Stimulated activated naive CD4-positive, alpha-beta T cell (primary cell): ENCODE data around the gene SUOX.
A peak's percentile ranks its signal among the peaks of the same experiment; 100 is the strongest.
"Not testable (repeated sequence)": the region's sequence is repeated elsewhere in the genome, so short reads cannot be mapped to it uniquely, and the experiment has no call there.

Experiments used
- DNase-seq, 6 experiments: peaks; one replicate each; lab custom pipeline; 2025; lab: John Stamatoyannopoulos, UW

Gene SUOX

DNA sequence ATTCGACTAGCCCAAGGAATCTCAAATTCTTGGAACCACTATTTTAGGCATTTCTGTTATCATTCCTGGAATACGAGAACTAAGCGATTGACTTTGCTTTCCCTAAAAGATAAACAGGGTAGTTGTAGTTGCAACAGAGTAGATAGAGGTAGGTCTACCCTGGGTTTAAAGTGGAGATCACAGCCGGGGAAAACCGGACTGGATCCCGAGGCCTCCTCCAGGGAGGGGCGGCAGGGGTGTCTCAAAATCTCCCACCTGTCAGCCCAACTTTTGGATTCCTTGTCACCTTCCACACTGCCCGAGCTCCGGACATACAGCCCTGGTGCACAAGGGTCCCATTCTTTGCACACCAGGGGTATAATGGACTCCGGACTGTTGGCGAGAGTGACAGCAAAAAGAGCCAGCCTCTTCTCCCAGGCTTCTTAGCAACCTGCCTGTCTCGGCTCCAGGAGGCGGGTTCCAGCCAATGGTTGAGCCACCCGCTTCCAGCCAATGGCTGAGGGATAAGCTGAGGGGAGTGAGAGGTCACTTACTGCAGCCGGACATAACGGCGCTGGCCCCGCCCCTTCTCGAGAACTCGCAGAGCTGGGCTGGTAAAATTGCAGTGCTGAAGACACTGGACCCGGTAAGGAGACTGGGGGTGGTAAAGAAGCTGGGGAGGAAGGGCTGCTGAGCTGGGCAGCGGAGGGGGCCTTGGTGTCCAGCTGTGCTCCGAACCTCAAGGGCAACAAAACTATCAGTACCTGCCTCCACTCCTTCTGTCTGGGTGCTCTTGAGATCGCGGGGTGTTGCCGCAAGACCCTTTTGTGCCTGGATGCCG is at the start of gene SUOX:
TSS of gene SUOX (plus strand) at position 562 of the 820 bp plus-strand sequence. CDS start 4,946 bp downstream, outside the sequence.
- peak in 3 of 6 experiments; percentile 8 to 24 (median 17) for DNase-seq

DNA sequence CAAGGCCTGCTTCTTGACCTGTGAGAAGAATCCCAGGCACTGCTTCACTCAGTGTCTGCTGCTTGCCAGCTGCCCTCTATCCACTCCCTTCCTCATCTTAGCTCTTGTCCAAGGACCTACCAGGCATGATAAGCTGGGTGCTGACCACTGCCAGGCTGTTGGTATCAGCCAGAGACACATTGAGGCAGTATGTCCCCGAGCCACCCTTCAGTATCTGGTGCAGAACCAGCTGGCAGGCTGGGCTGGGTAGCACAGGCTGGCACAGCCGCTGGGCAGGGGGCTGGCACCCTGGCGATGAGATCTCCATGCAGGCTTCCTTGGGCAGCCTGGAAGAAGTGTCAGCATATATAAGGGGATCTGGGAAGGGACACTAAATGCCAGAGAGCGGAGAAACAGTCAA is 41.7 kb upstream of the SUOX start:
- peak in 1 of 6 experiments; percentile 47 for DNase-seq

GRCh38 chr12:55955800-55956508 is 41.1 kb upstream of the SUOX start:
- peak in 5 of 6 experiments; percentile 10 to 47 (median 29) for DNase-seq

DNA sequence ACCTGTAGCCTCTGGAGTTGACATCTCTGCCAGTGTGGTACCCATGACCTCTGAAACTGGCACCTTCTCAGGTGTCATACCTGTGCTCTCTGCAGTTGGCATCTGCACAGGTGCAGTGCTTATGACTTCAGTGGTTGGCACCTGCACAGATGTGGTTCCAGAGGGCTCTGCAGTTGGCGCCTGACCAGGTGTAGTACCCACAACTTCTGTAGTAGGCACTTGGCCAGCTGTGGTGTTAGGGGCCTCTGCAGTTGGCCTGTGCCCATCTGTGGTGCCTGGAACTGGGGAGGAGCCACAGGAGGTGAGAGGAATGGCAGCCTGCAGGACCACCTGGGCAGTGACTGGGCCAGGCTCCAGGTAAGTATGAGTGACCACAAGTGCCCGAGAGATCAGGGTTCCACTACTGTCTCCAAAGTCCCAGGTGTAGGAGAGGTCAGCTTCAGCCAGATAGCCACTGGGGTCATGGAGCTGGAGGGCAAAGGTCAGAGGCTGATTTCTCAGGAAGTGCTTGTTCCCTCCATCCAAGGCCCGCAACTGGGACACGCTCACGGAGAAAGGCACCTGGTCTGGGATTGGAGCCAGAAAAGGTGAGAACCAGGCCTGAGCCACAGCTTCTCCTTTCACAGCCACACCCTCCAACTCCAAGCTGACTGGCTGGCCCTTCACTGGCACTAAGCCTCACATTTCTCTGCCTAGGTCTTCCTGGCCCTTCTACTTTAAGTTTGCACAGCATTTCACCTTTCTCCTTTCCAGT is 39.8 kb upstream of the SUOX start:
- peak in 1 of 6 experiments; percentile 19 for DNase-seq

DNA sequence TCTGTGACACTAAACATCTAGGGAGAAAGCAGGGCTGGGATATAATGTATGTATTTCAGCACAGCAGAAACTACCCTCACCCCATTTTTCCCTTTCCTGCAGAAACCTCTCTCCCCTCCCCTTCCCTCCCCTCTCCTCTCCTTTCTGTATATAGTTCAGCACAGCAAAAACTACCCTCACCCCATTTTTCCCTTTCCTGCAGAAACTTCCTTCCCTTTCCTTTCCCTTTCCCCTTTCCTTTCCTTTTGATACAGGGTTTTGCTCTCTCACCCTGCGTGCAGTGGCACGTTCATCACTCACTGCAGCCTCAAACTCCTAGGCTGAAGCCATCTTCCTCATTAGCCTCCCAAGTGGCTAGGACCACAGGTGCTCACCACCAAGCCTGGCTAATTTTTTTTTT is 33.3 kb upstream of the SUOX start:
- DNase-seq, result no peak

DNA sequence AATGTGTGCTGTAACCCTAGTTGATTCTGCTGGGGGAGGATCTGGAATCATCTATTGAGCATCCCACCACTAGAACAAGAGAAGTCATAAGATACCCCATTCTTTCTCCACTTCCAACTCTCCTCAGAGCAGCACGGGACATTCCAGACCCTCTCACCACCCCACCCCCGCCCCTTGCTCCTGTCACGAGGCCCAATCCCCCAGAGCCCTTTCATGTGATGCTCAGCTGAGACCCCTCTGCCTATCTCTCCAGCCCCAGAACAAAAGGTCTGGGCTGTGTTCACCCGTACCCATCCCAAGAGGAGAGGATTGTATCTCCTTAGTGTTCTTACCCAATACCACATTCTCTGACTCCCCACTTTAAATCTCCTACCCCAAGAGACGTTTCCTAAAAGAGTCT is 31.8 kb upstream of the SUOX start:
- no peak for DNase-seq

DNA sequence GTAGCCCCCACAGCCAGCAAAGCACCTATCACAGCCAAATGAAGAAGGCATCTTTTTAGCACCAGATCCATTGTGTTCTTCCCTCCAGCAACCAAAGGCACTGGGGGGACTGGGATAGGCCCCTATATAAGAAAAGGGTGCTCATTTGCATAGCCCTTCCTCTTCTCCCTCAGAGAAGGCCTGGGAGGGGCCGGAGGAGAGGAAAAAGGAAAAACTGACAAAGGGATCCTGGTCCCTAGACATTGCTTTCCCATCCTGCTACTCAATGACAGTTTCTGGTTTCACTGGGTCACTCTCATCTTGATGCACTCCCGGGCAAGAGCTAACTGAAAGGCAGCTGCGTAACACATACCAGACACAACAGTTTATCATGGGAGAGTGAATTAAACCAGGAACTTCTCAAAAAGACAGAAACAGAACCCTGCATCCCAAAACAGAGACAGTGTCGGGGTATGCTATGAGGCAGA is 31.1 kb upstream of the SUOX start, which contains the start of gene PMEL:
TSS of gene PMEL (minus strand) at position 102 of the 467 bp plus-strand sequence. CDS start at position 71, 31 bp downstream.
- no peak for DNase-seq

- DNase-seq, result peak; percentile 69 to 87 (median 78)
These were observed 30.4 kb upstream of the SUOX start, which contains the start of gene CDK2 for GRCh38 chr12:55966408-55967281. Gene CDK2 (plus strand): TSS chr12:55966830. CDS start chr12:55967009, 179 bp downstream.

- no peak for DNase-seq
These were observed 27.7 kb upstream of the SUOX start for GRCh38 chr12:55969356-55969755.

DNA sequence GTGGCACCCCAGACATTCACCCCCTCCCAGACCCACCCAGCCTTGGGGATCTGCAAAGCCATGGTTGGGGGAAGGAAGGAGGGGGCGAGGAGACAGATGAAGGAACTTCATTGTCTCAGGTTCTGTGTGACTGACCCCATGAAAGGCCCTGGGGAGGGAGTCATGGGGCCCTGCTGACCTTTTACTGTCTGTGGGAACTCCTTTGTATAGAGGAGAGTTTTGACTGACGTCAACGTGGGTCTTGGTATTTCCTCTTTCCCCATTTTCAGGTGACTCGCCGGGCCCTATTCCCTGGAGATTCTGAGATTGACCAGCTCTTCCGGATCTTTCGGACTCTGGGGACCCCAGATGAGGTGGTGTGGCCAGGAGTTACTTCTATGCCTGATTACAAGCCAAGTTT is 26.3 kb upstream of the SUOX start:
- no peak for DNase-seq

DNA sequence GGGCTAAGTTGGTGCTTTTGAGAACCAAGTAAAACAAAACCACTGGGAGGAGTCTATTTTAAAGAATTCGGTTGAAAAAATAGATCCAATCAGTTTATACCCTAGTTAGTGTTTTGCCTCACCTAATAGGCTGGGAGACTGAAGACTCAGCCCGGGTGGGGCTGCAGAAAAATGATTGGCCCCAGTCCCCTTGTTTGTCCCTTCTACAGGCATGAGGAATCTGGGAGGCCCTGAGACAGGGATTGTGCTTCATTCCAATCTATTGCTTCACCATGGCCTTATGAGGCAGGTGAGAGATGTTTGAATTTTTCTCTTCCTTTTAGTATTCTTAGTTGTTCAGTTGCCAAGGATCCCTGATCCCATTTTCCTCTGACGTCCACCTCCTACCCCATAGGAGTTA is 25.0 kb upstream of the SUOX start:
- DNase-seq, result no peak

DNA sequence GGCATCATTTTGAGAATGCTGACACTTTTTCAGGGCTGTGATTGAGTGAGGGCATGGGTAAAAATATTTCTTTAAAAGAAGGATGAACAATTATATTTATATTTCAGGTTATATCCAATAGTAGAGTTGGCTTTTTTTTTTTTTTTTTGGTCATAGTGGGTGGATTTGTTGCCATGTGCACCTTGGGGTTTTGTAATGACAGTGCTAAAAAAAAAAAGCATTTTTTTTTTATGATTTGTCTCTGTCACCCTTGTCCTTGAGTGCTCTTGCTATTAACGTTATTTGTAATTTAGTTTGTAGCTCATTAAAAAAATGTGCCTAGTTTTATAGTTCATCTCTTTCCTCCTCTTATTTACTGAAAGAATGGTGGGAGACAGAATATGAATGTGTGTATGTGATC is 24.6 kb upstream of the SUOX start:
- DNase-seq, result no peak

- peak in 2 of 6 experiments; percentile 28 to 45 for DNase-seq
These were observed 24.0 kb upstream of the SUOX start for GRCh38 chr12:55972911-55973598.

GRCh38 chr12:55973599-55974307 is 23.3 kb upstream of the SUOX start, which contains the start of gene RAB5B:
Gene RAB5B (plus strand): TSS chr12:55974078. CDS start chr12:55986961, 12,883 bp downstream.
- DNase-seq, result peak; percentile 88 to 100 (median 98)

DNA sequence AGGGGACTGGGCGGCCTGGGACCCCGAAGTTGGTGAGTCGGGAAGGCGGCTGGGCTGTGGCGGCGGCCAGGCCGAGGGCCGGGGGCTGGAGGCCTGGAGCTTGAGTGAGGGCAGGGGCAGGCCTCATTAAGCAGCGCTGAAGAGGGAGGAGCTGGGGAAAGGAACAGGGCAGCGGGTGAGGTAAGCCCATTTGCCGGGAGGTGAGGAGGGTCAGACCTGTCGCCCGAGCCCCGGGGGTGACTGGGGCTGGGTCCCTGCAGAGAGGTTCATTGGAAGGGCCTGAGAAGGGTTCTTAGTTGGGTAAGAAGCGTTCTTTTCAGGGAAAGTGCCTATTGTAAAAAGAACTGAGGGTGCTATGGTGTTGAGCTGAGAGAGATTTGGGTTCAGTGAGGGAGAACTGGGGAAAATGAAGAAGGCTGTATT is 22.8 kb upstream of the SUOX start:
- peak in 2 of 6 experiments; percentile 18 to 44 for DNase-seq

GRCh38 chr12:55978393-55978792 is 18.7 kb upstream of the SUOX start:
- no peak for DNase-seq

GRCh38 chr12:55979069-55979468 is 18.0 kb upstream of the SUOX start:
- DNase-seq, result no peak

GRCh38 chr12:55981882-55982281 is 15.2 kb upstream of the SUOX start:
- not testable (repeated sequence) for DNase-seq

DNA sequence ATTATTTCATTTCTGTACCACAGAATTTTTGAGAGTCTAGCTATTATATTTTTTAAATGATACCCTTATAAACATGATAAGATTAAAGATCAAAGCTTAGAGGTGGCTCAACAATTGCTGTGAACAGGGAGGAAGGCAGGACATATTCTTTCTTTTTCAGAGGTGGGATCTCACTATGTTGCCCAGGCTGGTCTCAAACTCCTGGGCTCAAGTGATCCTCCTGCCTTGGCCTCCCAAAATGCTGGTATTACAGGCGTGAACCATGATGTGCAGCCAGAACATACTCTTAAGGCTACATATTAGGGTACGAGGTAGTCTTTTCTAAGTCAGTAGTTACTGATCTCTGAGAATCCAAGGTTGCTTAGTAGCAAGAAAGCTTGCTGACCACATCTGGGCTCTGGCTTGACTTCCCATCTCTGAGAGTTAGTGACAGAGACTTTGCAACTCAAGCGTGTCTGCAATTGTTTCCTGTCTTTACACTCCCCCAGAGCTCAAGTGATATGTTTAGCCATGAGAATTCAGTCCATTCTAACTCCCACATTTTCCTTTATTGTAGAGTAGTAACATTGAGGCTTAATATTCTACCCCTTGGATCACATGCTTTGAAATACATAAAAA is 14.6 kb upstream of the SUOX start:
- no peak for DNase-seq
